Activated naive CD4-positive, alpha-beta T cell treated with anti-CD3 and anti-CD28 coated beads for 36 hours (primary cell): ENCODE measurements around the gene NPAT. TPM values are rescaled to one million over a fixed set of nuclear protein-coding genes. Genes with fewer than 3 reads are reported as not detected.
"Not testable (repeated sequence)": the region's sequence is repeated elsewhere in the genome, so short reads cannot be mapped to it uniquely, and the experiment has no call there.

Experiments
- CTCF ChIA-PET: fragments of 350-600 bp; sonication (Branson Sonifier 250); formaldehyde crosslinking; loops from one replicate; lab custom pipeline; 2021; ENCODE audit warnings: antibody characterized with exemption; lab: Charles Lee
- DNase-seq: peaks from one replicate; pipeline ENCODE4 v3.0.0-alpha.2; 2020
- H3K27ac Mint-ChIP-seq: one replicate; pipeline ENCODE4 v1.8.0; 2021; ENCODE audit warnings: mild to moderate bottlenecking, mixed read lengths
- H3K27me3 Mint-ChIP-seq: one replicate; pipeline ENCODE4 v1.8.0; 2021; ENCODE audit warnings: low read depth, mixed read lengths
- H3K36me3 Mint-ChIP-seq: one replicate; pipeline ENCODE4 v1.8.0; 2021; ENCODE audit warnings: low read depth, mixed read lengths
- H3K4me1 Mint-ChIP-seq: one replicate; pipeline ENCODE4 v1.8.0; 2021; ENCODE audit warnings: low read depth, mixed read lengths
- H3K4me3 Mint-ChIP-seq: one replicate; pipeline ENCODE4 v1.8.0; 2021; ENCODE audit warnings: mild to moderate bottlenecking, moderate library complexity, mixed read lengths
- H3K9me3 Mint-ChIP-seq: one replicate; pipeline ENCODE4 v1.8.0; 2021; ENCODE audit warnings: mixed read lengths
- intact Hi-C: fragments of 100-400 bp; cut with micrococcal nuclease; formaldehyde crosslinking; loops from one replicate; pipeline ENCODE4 v1.15.1; 2023
- total RNA-seq, 2 experiments: library from RNA; stranded (reverse); gene quantifications; one replicate each; pipeline ENCODE4 v1.2.3, GENCODE V29; 2021

Gene NPAT
- total RNA-seq, 2 experiments from 2014 or later = 22.2 to 22.3 TPM

GRCh38 chr11:108198833-108199232 is 23.6 kb downstream of the NPAT start:
- Mint-ChIP-seq H3K27ac (no peak overlapping the region), H3K4me1 (peaks cover 78% of the 10 kb centered on the region), H3K36me3 (peaks cover 39% of the 10 kb centered on the region), H3K9me3 (peaks cover under 1% of the 10 kb centered on the region), H3K27me3 (no peaks in the 10 kb centered on the region), H3K4me3 (no peak overlapping the region)
- no peak for DNase-seq
- intact Hi-C loops = no loop called here
- CTCF ChIA-PET = interaction anchor here (0.6 to 0.8 kb wide), 2 partner anchors 40 to 80 kb away, joined by 3 read pairs; no protein-coding TSS in a partner anchor

- no peak for DNase-seq
- no peak overlapping the region for H3K4me3 Mint-ChIP-seq
- CTCF ChIA-PET = interaction anchor here (0.7 kb wide), 1 partner anchor 73 kb away, joined by 3 read pairs; no protein-coding TSS in a partner anchor
- peaks cover 65% of the 10 kb centered on the region for H3K4me1 Mint-ChIP-seq
- H3K27ac Mint-ChIP-seq = peak overlapping the region; percentile 53
- intact Hi-C loops = loop anchor here (1.0 kb wide), 1 partner anchor 27 kb away; no protein-coding TSS in a partner anchor
- H3K36me3 Mint-ChIP-seq = peaks cover 30% of the 10 kb centered on the region
- no peaks in the 10 kb centered on the region for H3K27me3 Mint-ChIP-seq
- H3K9me3 Mint-ChIP-seq = no peaks in the 10 kb centered on the region
Measured at GRCh38 chr11:108197351-108197750, 25.1 kb downstream of the NPAT start.

GRCh38 chr11:108196901-108197300 is 25.5 kb downstream of the NPAT start:
- Mint-ChIP-seq H3K36me3 (peaks cover 30% of the 10 kb centered on the region), H3K27ac (peak overlapping the region; percentile 53), H3K9me3 (no peaks in the 10 kb centered on the region), H3K27me3 (no peaks in the 10 kb centered on the region), H3K4me3 (no peak overlapping the region), H3K4me1 (peaks cover 64% of the 10 kb centered on the region)
- intact Hi-C loops = loop anchor here (1.0 kb wide), 1 partner anchor 27 kb away; no protein-coding TSS in a partner anchor
- CTCF ChIA-PET = interaction anchor here (0.6 kb wide), 1 partner anchor 159 kb away, joined by 3 read pairs; no protein-coding TSS in a partner anchor
- no peak for DNase-seq

GRCh38 chr11:108193725-108194124 is 28.7 kb downstream of the NPAT start:
- peaks cover 34% of the 10 kb centered on the region for H3K4me1 Mint-ChIP-seq
- no peak for DNase-seq
- intact Hi-C loops = no loop called here
- CTCF ChIA-PET = interaction anchor here (0.7 kb wide), 1 partner anchor 478 kb away, joined by 3 read pairs; no protein-coding TSS in a partner anchor
- no peak overlapping the region for H3K4me3 Mint-ChIP-seq
- peaks cover 28% of the 10 kb centered on the region for H3K36me3 Mint-ChIP-seq
- no peak overlapping the region for H3K27ac Mint-ChIP-seq
- no peaks in the 10 kb centered on the region for H3K27me3 Mint-ChIP-seq
- H3K9me3 Mint-ChIP-seq = no peaks in the 10 kb centered on the region

GRCh38 chr11:108177570-108177969 is 44.9 kb downstream of the NPAT start:
- Mint-ChIP-seq H3K27ac (no peak overlapping the region), H3K9me3 (no peaks in the 10 kb centered on the region), H3K4me3 (no peak overlapping the region), H3K27me3 (no peaks in the 10 kb centered on the region), H3K36me3 (peaks cover 51% of the 10 kb centered on the region), H3K4me1 (peaks cover 4% of the 10 kb centered on the region)
- no peak for DNase-seq
- intact Hi-C loops = no loop called here
- CTCF ChIA-PET = no interaction called here

- Mint-ChIP-seq H3K36me3 (peaks cover 45% of the 10 kb centered on the region), H3K27ac (no peak overlapping the region), H3K4me1 (peaks cover 39% of the 10 kb centered on the region), H3K4me3 (no peak overlapping the region), H3K27me3 (no peaks in the 10 kb centered on the region), H3K9me3 (no peaks in the 10 kb centered on the region)
- intact Hi-C loops = loop anchor here (1.0 kb wide), 3 partner anchors 27 to 53 kb away; partner anchors contain the start of gene ATM
- CTCF ChIA-PET = interaction anchor here (0.8 kb wide), 1 partner anchor 27 kb away, joined by 4 read pairs; no protein-coding TSS in a partner anchor
- DNase-seq = no peak
Measured at GRCh38 chr11:108170184-108170583, 52.3 kb downstream of the NPAT start.

- H3K36me3 Mint-ChIP-seq = peaks cover 35% of the 10 kb centered on the region
- intact Hi-C loops = no loop called here
- DNase-seq = no peak
- peak overlapping the region; percentile 50 for H3K27ac Mint-ChIP-seq
- no peak overlapping the region for H3K4me3 Mint-ChIP-seq
- CTCF ChIA-PET = interaction anchor here (1.2 kb wide), 1 partner anchor 37 kb away, joined by 4 read pairs; no protein-coding TSS in a partner anchor
- H3K4me1 Mint-ChIP-seq = peaks cover 37% of the 10 kb centered on the region
- H3K27me3 Mint-ChIP-seq = no peaks in the 10 kb centered on the region
- H3K9me3 Mint-ChIP-seq = no peaks in the 10 kb centered on the region
Measured at GRCh38 chr11:108167624-108168023, 54.8 kb downstream of the NPAT start.

- intact Hi-C loops, H3K4me3 Mint-ChIP-seq, H3K9me3 Mint-ChIP-seq, H3K27me3 Mint-ChIP-seq, DNase-seq, H3K27ac Mint-ChIP-seq, CTCF ChIA-PET: not testable (repeated sequence)
- Mint-ChIP-seq H3K4me1 (peaks cover 19% of the 10 kb centered on the region), H3K36me3 (peaks cover 25% of the 10 kb centered on the region)
Measured at GRCh38 chr11:108162878-108163277, 59.6 kb downstream of the NPAT start.

GRCh38 chr11:108160970-108161566 is 61.4 kb downstream of the NPAT start:
- Mint-ChIP-seq H3K9me3 (no peaks in the 10 kb centered on the region), H3K36me3 (peaks cover 18% of the 10 kb centered on the region), H3K27me3 (no peaks in the 10 kb centered on the region), H3K4me3 (no peak overlapping the region), H3K27ac (peak overlapping the region; percentile 65), H3K4me1 (peaks cover 14% of the 10 kb centered on the region)
- DNase-seq = no peak
- intact Hi-C loops = no loop called here
- CTCF ChIA-PET = interaction anchor here (0.6 kb wide), 1 partner anchor 35 kb away, joined by 3 read pairs; no protein-coding TSS in a partner anchor

GRCh38 chr11:108154591-108154990 is 67.8 kb downstream of the NPAT start:
- Mint-ChIP-seq H3K36me3 (peaks cover 25% of the 10 kb centered on the region), H3K4me1 (peaks cover 1% of the 10 kb centered on the region), H3K4me3 (no peak overlapping the region), H3K9me3 (no peaks in the 10 kb centered on the region), H3K27me3 (no peaks in the 10 kb centered on the region), H3K27ac (no peak overlapping the region)
- intact Hi-C loops = no loop called here
- DNase-seq = no peak
- CTCF ChIA-PET = interaction anchor here (0.9 kb wide), 1 partner anchor 17 kb away, joined by 3 read pairs; no protein-coding TSS in a partner anchor

GRCh38 chr11:108148556-108148955 is 73.9 kb downstream of the NPAT start:
- peaks cover 15% of the 10 kb centered on the region for H3K4me1 Mint-ChIP-seq
- H3K4me3 Mint-ChIP-seq = no peak overlapping the region
- peak overlapping the region; percentile 32 for H3K27ac Mint-ChIP-seq
- DNase-seq = no peak
- no peaks in the 10 kb centered on the region for H3K9me3 Mint-ChIP-seq
- intact Hi-C loops = no loop called here
- no peaks in the 10 kb centered on the region for H3K27me3 Mint-ChIP-seq
- H3K36me3 Mint-ChIP-seq = peaks cover 54% of the 10 kb centered on the region
- CTCF ChIA-PET = interaction anchor here (0.6 to 1.2 kb wide), 3 partner anchors 18 to 73 kb away, joined by 3 to 5 read pairs (median 3); no protein-coding TSS in a partner anchor

GRCh38 chr11:108147150-108147549 is 75.3 kb downstream of the NPAT start:
- Mint-ChIP-seq H3K4me3 (no peak overlapping the region), H3K4me1 (peaks cover 15% of the 10 kb centered on the region), H3K27me3 (no peaks in the 10 kb centered on the region), H3K9me3 (no peaks in the 10 kb centered on the region), H3K27ac (no peak overlapping the region), H3K36me3 (peaks cover 56% of the 10 kb centered on the region)
- intact Hi-C loops = no loop called here
- CTCF ChIA-PET = interaction anchor here (1.4 kb wide), 1 partner anchor 10 kb away, joined by 3 read pairs; no protein-coding TSS in a partner anchor
- DNase-seq = no peak
